Measurements from ENCODE around the gene GGA2. TPM values are rescaled to one million over a fixed set of nuclear protein-coding genes. Genes with fewer than 3 reads are reported as not detected.
"Not testable (repeated sequence)": the region's sequence is repeated elsewhere in the genome, so short reads cannot be mapped to it uniquely, and the experiment has no call there.

GGA2 gene
- total RNA-seq, 4 donors from 2014 or later: 13.8 to 254 (median 54.7) TPM

GRCh38 chr16:23485257-23485614, 25.1 kb downstream of the GGA2 start:
- peaks cover 0 to 100% (median 0%) of the 10 kb centered on the region in 3 donors for H3K36me3 ChIP-seq
- H3K9me3 ChIP-seq: no peaks in the 10 kb centered on the region
- H3K27ac ChIP-seq: no peak overlapping the region
- TF ChIP-seq POLR2A (IDR thresholded peaks at IDR 0.05) (no peak), CTCF (IDR thresholded peaks at IDR 0.05) (no peak)
- H3K27me3 ChIP-seq: no peaks in the 10 kb centered on the region
- H3K4me1 ChIP-seq: no peaks in the 10 kb centered on the region
- DNase-seq: no peak
- H3K4me3 ChIP-seq: no peak overlapping the region

- H3K9me3 ChIP-seq: no peaks in the 10 kb centered on the region
- TF ChIP-seq POLR2A (IDR thresholded peaks at IDR 0.05): no peak
- TF ChIP-seq CTCF (IDR thresholded peaks at IDR 0.05): no peak
- no peaks in the 10 kb centered on the region for H3K27me3 ChIP-seq
- no peak for DNase-seq
- peaks cover 0 to 100% (median 0%) of the 10 kb centered on the region in 3 donors for H3K36me3 ChIP-seq
- no peak overlapping the region for H3K4me3 ChIP-seq
- H3K4me1 ChIP-seq: no peaks in the 10 kb centered on the region
- no peak overlapping the region for H3K27ac ChIP-seq
Measured at GRCh38 chr16:23484510-23485256, 25.6 kb downstream of the GGA2 start.

- H3K9me3 ChIP-seq, H3K4me3 ChIP-seq, H3K27me3 ChIP-seq, H3K4me1 ChIP-seq, DNase-seq, H3K27ac ChIP-seq: not testable (repeated sequence)
- H3K36me3 ChIP-seq: peaks cover 0 to 100% (median 0%) of the 10 kb centered on the region in 3 donors
Measured at GRCh38 chr16:23483492-23483891, 26.8 kb downstream of the GGA2 start.

- H3K36me3 ChIP-seq: peaks cover 0 to 100% (median 0%) of the 10 kb centered on the region in 3 donors
Measured at GRCh38 chr16:23482778-23483177, 27.5 kb downstream of the GGA2 start.

GRCh38 chr16:23480257-23480656, 30.0 kb downstream of the GGA2 start:
- no peak overlapping the region for H3K27ac ChIP-seq
- peaks cover 0 to 100% (median 0%) of the 10 kb centered on the region in 3 donors for H3K36me3 ChIP-seq
- no peak for DNase-seq
- H3K27me3 ChIP-seq: no peaks in the 10 kb centered on the region
- no peak overlapping the region for H3K4me3 ChIP-seq
- no peaks in the 10 kb centered on the region for H3K9me3 ChIP-seq
- TF ChIP-seq POLR2A (IDR thresholded peaks at IDR 0.05) (no peak), CTCF (IDR thresholded peaks at IDR 0.05) (no peak)
- no peaks in the 10 kb centered on the region for H3K4me1 ChIP-seq

More at GRCh38 chr16:23482778-23483177, 27.5 kb downstream of the GGA2 start:
- Histone ChIP-seq H3K27me3 (no peaks in the 10 kb centered on the region), H3K4me1 (no peaks in the 10 kb centered on the region), H3K4me3 (no peak overlapping the region), H3K9me3 (no peaks in the 10 kb centered on the region), H3K27ac (no peak overlapping the region)
- TF ChIP-seq CTCF (IDR thresholded peaks at IDR 0.05) (no peak), POLR2A (IDR thresholded peaks at IDR 0.05) (no peak)
- DNase-seq: no peak

GRCh38 chr16:23479138-23479537, 31.2 kb downstream of the GGA2 start:
- DNase-seq: no peak
- Histone ChIP-seq H3K9me3 (no peaks in the 10 kb centered on the region), H3K27me3 (no peaks in the 10 kb centered on the region), H3K4me1 (no peaks in the 10 kb centered on the region), H3K27ac (no peak overlapping the region), H3K36me3 (peaks cover 0 to 100% (median 0%) of the 10 kb centered on the region in 3 donors), H3K4me3 (no peak overlapping the region)
- TF ChIP-seq CTCF (IDR thresholded peaks at IDR 0.05): no peak
